Measurements from ENCODE around the gene USP26.

DNA sequence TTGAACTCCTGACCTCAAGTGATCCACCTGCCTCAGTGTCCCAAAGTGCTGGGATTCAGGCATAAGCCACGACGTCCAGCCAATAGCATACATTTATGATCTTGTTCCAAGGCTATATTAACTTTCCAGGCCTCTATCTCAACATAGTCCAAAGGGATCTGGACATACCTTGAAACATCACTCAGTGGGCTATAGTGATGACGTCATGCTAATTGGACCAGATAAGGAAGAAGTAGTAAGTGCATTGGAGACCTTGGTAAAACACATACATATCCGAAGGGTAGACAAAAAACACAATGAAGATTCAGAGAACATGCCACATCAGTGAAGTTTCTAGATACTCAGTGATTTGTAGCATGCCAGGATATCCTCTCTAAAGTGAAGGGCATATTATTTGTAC, 37.4 kb upstream of the USP26 start:
- TF ChIP-seq CTCF (IDR thresholded peaks at IDR 0.05; ENCODE audit: low read length) (no peak), EZH2 (optimal IDR thresholded peaks at IDR 0.05; ENCODE audit: low read depth, low read length) (no peak), EZH2phosphoT487 (IDR thresholded peaks at IDR 0.05; ENCODE audit: low read length) (no peak)

All from MM.1S (cell line).